GM12878 (cell line): ENCODE results near the gene TXNDC16. TPM values are rescaled to one million over a fixed set of nuclear protein-coding genes. Genes with fewer than 3 reads are reported as not detected.

Experiments used
- ATAC-seq: fragments of 200-7000 bp; cut with Tn5 transposase; 3 replicates; pipeline ENCODE4 v1.9.1; 2020; ENCODE audit warnings: mild to moderate bottlenecking, moderate library complexity
- BruUV-seq: library from RNA; stranded (reverse); fragments of 400-500 nt; replicated peaks from 2 replicates; lab custom pipeline; 2021; lab: Mats Ljungman, UMichigan
- CTCF ChIA-PET: fragments of 300-600 bp; sonication (Branson Sonifier 250); formaldehyde crosslinking; extraction: SDS; loops from one replicate; lab custom pipeline; 2021; ENCODE audit warnings: inconsistent platforms; lab: Yijun Ruan, JAX
- POLR2A ChIA-PET: fragments of 350-600 bp; formaldehyde crosslinking; extraction: SDS; loops from one replicate; lab custom pipeline; 2021; ENCODE audit warnings: inconsistent platforms; lab: Charles Lee
- RAD21 ChIA-PET: fragments of 300-600 bp; sonication (Branson Sonifier 250); formaldehyde crosslinking; loops from one replicate; lab custom pipeline; 2023; ENCODE audit warnings: antibody characterized with exemption; ENCODE audit not compliant: unreplicated experiment; lab: Charles Lee
- SMC1A ChIA-PET: fragments of 300-600 bp; sonication (Branson Sonifier 250); formaldehyde crosslinking; loops from one replicate; lab custom pipeline; 2023; ENCODE audit not compliant: unreplicated experiment, uncharacterized antibody; lab: Charles Lee
- DNase-seq: peaks from one replicate; pipeline ENCODE4 v3.0.0-alpha.2; 2011; ENCODE audit warnings: low read depth, low spot score
- FAIRE-seq: peaks from 3 replicates; lab custom pipeline; 2011; peaks lifted over from hg19 to GRCh38; lab: Jason Lieb, UNC
- H2AFZ ChIP-seq: 2 replicates; pipeline ENCODE4 v1.6.0; 2011; ENCODE audit warnings: low read depth, low read length, control low read depth; ENCODE audit not compliant: control insufficient read depth
- H3K27ac ChIP-seq: 2 replicates; pipeline ENCODE4 v1.5.1; 2011; ENCODE audit warnings: control low read depth; ENCODE audit not compliant: control insufficient read depth, insufficient read depth
- H3K27me3 ChIP-seq, 2 experiments: replicated peaks in 1 of 2; 2 replicates each; pipeline versions ENCODE4 v1.6.0 to v1.6.1; 2011; ENCODE audit warnings: low read length in 1 of 2; ENCODE audit not compliant: control insufficient read depth in 2 of 2, insufficient read depth in 2 of 2
- H3K36me3 ChIP-seq, 2 experiments: 2 replicates each; pipeline ENCODE4 v1.5.1; 2011; ENCODE audit warnings: low read length in 1 of 2; ENCODE audit not compliant: control insufficient read depth in 2 of 2, insufficient read depth in 2 of 2
- H3K4me1 ChIP-seq: 2 replicates; pipeline ENCODE4 v1.6.1; 2011; ENCODE audit warnings: mild to moderate bottlenecking, low read length, moderate library complexity, mixed read lengths; ENCODE audit not compliant: control insufficient read depth, insufficient read depth
- H3K4me2 ChIP-seq: 2 replicates; pipeline ENCODE4 v1.6.0; 2011; ENCODE audit warnings: control low read depth; ENCODE audit not compliant: control insufficient read depth, insufficient read depth
- H3K4me3 ChIP-seq: fragments of 200-600 bp; sonication (generic); 2 replicates; pipeline ENCODE4 v1.5.1; 2016
- H3K79me2 ChIP-seq: 2 replicates; pipeline ENCODE4 v1.6.0; 2011; ENCODE audit warnings: low read length; ENCODE audit not compliant: control insufficient read depth, insufficient read depth
- H3K9ac ChIP-seq: 2 replicates; pipeline ENCODE4 v1.8.0; 2011; ENCODE audit warnings: low read length, control low read depth, mixed read lengths; ENCODE audit not compliant: control insufficient read depth, insufficient read depth
- H3K9me3 ChIP-seq: replicated peaks from 3 replicates; pipeline ENCODE4 v1.5.1; 2011; ENCODE audit warnings: mild to moderate bottlenecking, low read length; ENCODE audit not compliant: control insufficient read depth, insufficient read depth
- H4K20me1 ChIP-seq: 2 replicates; pipeline ENCODE4 v1.6.0; 2011; ENCODE audit not compliant: control insufficient read depth, insufficient read depth
- CEBPB ChIP-seq, 2 experiments: fragments of 150-350 bp in 1 of 2; IDR thresholded peaks; 2 replicates each; pipeline ENCODE4 v1.6.1; 2012 to 2014; ENCODE audit warnings: low read depth in 2 of 2, low read length in 2 of 2, borderline replicate concordance in 1 of 2, inconsistent platforms in 1 of 2
- EP300 ChIP-seq, 2 experiments: fragments of 150-350 bp in 1 of 2; IDR thresholded peaks; 2 replicates each; pipeline ENCODE4 v1.6.1; 2011 to 2012; ENCODE audit warnings: low read depth in 2 of 2, low read length in 2 of 2, borderline replicate concordance in 1 of 2, improper control_type of control experiment in 1 of 2, inconsistent platforms in 1 of 2; ENCODE audit not compliant: control insufficient read depth in 1 of 2
- GATAD2B ChIP-seq: fragments of 450-650 bp; conservative IDR thresholded peaks from 2 replicates; pipeline ENCODE4 v1.6.1; 2017; ENCODE audit warnings: low read depth, mild to moderate bottlenecking, moderate library complexity
- IKZF2 ChIP-seq, 2 experiments: fragments of 450-650 bp; IDR thresholded peaks; 2 replicates each; pipeline ENCODE4 v1.6.1; 2017; ENCODE audit warnings: mild to moderate bottlenecking in 2 of 2, moderate library complexity in 2 of 2
- NBN ChIP-seq: fragments of 450-650 bp; IDR thresholded peaks from 2 replicates; pipeline ENCODE4 v1.6.1; 2016
- PML ChIP-seq: IDR thresholded peaks from 2 replicates; pipeline ENCODE4 v1.6.1; 2012; ENCODE audit warnings: low read length, inconsistent platforms
- SPI1 ChIP-seq: IDR thresholded peaks from 2 replicates; pipeline ENCODE4 v1.6.1; 2011; ENCODE audit warnings: low read depth, mild to moderate bottlenecking, low read length, moderate library complexity, borderline replicate concordance; ENCODE audit not compliant: insufficient read depth
- SREBF1 ChIP-seq: IDR thresholded peaks from 2 replicates; pipeline ENCODE4 v1.6.1; 2012; ENCODE audit warnings: mild to moderate bottlenecking, low read length
- STAT3 ChIP-seq: IDR thresholded peaks from 2 replicates; pipeline ENCODE4 v1.6.1; 2011; ENCODE audit warnings: low read depth, low read length, improper control_type of control experiment
- TCF12 ChIP-seq: IDR thresholded peaks from 2 replicates; pipeline ENCODE4 v1.6.1; 2011; ENCODE audit warnings: low read depth, mild to moderate bottlenecking, low read length
- WGBS: methylation state at CpG from one replicate; pipeline ENCODE4 v1.1.6; 2016; ENCODE audit warnings: low lambda C conversion rate; ENCODE audit not compliant: insufficient replicate concordance, insufficient coverage; ENCODE audit errors: missing lambda C conversion rate; 5-methylcytosine and 5-hydroxymethylcytosine counted together
- in situ Hi-C: fragments of 300-500 bp; cut with MboI; formaldehyde crosslinking; loops from 9 replicates; pipeline ENCODE4 v1.14.3; 2018; ENCODE audit warnings: mixed read lengths
- intact Hi-C: fragments of 100-400 bp; cut with micrococcal nuclease; formaldehyde crosslinking; loops from one replicate; pipeline ENCODE4 v1.14.2; 2022; ENCODE audit not compliant: unreplicated experiment
- polyA plus RNA-seq, 11 experiments: library from polyadenylated mRNA; depleted of rRNA in 4 of 11; unstranded in 6 of 11; stranded (reverse) in 5 of 11; fragments of >200 nt; fragmentation: Nextera tagmentation in 4 of 11; fragmentation: Illumina TruSeq in 1 of 11; extraction: Ambion mirVana in 4 of 11; extraction: Trizol in 1 of 11; gene quantifications; 1 replicate in 1 of 11; 2 replicates in 10 of 11; pipeline versions ENCODE4 v1.2.1 to v1.2.3, GENCODE V29; 2011 to 2016; ENCODE audit warnings: inconsistent platforms in 2 of 11, missing spikeins in 2 of 11, low read depth in 1 of 11
- total RNA-seq, 4 experiments: library from RNA; depleted of rRNA in 3 of 4; stranded (reverse); fragments of >200 nt in 3 of 4; fragmentation: Illumina TruSeq in 1 of 4; extraction: Trizol in 1 of 4; gene quantifications; 2 replicates each; pipeline versions ENCODE4 v1.2.1 to v1.2.3, GENCODE V29; 2013 to 2021
- TF ChIP-seq, protein P1 (sequence below): fragments of 450-650 bp; IDR thresholded peaks from 2 replicates; pipeline ENCODE4 v1.6.1; 2017; ENCODE audit warnings: mild to moderate bottlenecking, moderate library complexity
- TF ChIP-seq, protein P2 (sequence below): IDR thresholded peaks from 2 replicates; pipeline ENCODE4 v1.6.1; 2011; ENCODE audit warnings: borderline replicate concordance, low read depth, mild to moderate bottlenecking, moderate library complexity, low read length; ENCODE audit not compliant: insufficient read depth, poor library complexity, severe bottlenecking

TXNDC16 gene
- total and polyA plus RNA-seq, 10 of the 15 experiments (the other 5 are each of a cell fraction or from before 2014, with no cell fraction given), result 1.2 to 7.9 (median 5.5) TPM

DNA sequence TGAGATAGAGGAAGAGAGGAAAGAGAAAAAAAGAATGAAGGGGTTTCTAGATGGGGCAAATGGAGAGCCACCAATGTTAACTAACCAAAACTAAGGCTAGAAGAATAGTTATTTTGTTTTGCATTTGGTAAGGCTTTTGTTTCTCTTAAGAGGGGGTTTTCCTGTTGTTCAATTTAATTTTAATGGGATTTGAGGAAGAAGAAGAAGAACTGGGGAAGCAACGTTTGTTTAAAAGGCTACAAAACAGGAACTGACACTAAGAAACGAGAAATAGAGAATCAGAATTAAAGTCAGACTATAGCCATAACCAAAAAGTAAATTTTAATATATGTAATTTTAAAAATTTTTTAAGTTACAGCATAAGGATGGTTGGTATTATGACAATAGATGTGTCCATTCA is 13.7 kb downstream of the TXNDC16 start:
- RAD21 ChIA-PET, result no interaction called here
- Histone ChIP-seq H3K36me3 (no peaks in the 10 kb centered on the region; a peak in 1 of 4 replicates), H3K79me2 (no peaks in the 10 kb centered on the region), H3K4me1 (no peaks in the 10 kb centered on the region), H4K20me1 (no peaks in the 10 kb centered on the region), H3K4me2 (no peak overlapping the region), H3K27ac (no peak overlapping the region), H3K9me3 (no peaks in the 10 kb centered on the region), H3K4me3 (no peak overlapping the region), H3K9ac (no peak overlapping the region), H2AFZ (no peak overlapping the region), H3K27me3 (no peaks in the 10 kb centered on the region)
- 31% methylated on average over 2 of the region's 2 CpGs for WGBS
- FAIRE-seq, result no peak
- CTCF ChIA-PET, result interaction anchor here (1.0 kb wide), 1 partner anchor 14 kb away, joined by 4 read pairs; the partner anchor contains the start of genes GPR137C and TXNDC16
- POLR2A ChIA-PET, result no interaction called here
- intact Hi-C loops, result no loop called here
- ATAC-seq, result no peak
- in situ Hi-C loops, result no loop called here
- SMC1A ChIA-PET, result no interaction called here
- TF ChIP-seq SPI1 (peak; percentile 20; the same call in 1 of the 2 replicates), PML (no peak)
- DNase-seq, result no peak
- no TSS peak for BruUV-seq

DNA sequence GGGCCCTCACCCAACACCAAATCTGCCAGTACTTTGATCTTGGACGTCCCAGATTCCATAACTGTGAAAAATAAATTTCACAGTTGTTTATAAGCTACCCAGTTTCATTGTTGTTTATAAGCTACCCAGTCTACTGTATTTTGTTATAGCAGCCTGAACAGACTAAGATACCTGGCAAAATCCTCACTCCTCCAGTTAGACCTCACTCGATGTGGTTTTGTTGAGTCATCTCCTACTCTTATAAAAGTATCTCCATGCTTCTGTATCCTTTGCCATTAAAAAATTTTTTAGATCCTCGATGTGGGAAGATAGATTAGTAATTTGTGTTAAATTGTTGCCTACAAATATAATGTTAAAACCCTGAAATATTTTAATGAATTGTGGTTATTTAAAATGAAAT is 16.0 kb downstream of the TXNDC16 start:
- DNase-seq (no peak), ATAC-seq (no peak), FAIRE-seq (no peak)
- Histone ChIP-seq H3K4me1 (no peaks in the 10 kb centered on the region), H3K79me2 (no peaks in the 10 kb centered on the region), H3K4me2 (no peak overlapping the region), H3K9me3 (no peaks in the 10 kb centered on the region), H3K27me3 (no peaks in the 10 kb centered on the region), H3K4me3 (no peak overlapping the region), H4K20me1 (no peaks in the 10 kb centered on the region), H3K36me3 (no peaks in the 10 kb centered on the region; a peak in 1 of 4 replicates), H3K27ac (no peak overlapping the region), H3K9ac (no peak overlapping the region)
- intact Hi-C loops (no loop called here), in situ Hi-C loops (no loop called here)
- WGBS, result 93% methylated on average over 3 of the region's 3 CpGs
- ChIA-PET POLR2A (no interaction called here), CTCF (interaction anchor here (2.7 kb wide), 1 partner anchor 10 kb away, joined by 8 read pairs; no protein-coding TSS in a partner anchor)
- no TSS peak for BruUV-seq
- TF ChIP-seq, protein P1, sequence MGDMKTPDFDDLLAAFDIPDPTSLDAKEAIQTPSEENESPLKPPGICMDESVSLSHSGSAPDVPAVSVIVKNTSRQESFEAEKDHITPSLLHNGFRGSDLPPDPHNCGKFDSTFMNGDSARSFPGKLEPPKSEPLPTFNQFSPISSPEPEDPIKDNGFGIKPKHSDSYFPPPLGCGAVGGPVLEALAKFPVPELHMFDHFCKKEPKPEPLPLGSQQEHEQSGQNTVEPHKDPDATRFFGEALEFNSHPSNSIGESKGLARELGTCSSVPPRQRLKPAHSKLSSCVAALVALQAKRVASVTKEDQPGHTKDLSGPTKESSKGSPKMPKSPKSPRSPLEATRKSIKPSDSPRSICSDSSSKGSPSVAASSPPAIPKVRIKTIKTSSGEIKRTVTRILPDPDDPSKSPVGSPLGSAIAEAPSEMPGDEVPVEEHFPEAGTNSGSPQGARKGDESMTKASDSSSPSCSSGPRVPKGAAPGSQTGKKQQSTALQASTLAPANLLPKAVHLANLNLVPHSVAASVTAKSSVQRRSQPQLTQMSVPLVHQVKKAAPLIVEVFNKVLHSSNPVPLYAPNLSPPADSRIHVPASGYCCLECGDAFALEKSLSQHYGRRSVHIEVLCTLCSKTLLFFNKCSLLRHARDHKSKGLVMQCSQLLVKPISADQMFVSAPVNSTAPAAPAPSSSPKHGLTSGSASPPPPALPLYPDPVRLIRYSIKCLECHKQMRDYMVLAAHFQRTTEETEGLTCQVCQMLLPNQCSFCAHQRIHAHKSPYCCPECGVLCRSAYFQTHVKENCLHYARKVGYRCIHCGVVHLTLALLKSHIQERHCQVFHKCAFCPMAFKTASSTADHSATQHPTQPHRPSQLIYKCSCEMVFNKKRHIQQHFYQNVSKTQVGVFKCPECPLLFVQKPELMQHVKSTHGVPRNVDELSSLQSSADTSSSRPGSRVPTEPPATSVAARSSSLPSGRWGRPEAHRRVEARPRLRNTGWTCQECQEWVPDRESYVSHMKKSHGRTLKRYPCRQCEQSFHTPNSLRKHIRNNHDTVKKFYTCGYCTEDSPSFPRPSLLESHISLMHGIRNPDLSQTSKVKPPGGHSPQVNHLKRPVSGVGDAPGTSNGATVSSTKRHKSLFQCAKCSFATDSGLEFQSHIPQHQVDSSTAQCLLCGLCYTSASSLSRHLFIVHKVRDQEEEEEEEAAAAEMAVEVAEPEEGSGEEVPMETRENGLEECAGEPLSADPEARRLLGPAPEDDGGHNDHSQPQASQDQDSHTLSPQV, result no peak
- TF ChIP-seq GATAD2B (no peak), TCF12 (no peak), EP300 (IDR thresholded peaks at IDR 0.05; ENCODE audit: borderline replicate concordance in 1 of 2, control insufficient read depth in 1 of 2, low read depth in 2 of 2, low read length in 2 of 2) (no peak), CEBPB (IDR thresholded peaks at IDR 0.05; ENCODE audit: borderline replicate concordance in 1 of 2, low read depth in 2 of 2, low read length in 2 of 2) (no peak), SREBF1 (no peak), IKZF2 (IDR thresholded peaks at IDR 0.05) (no peak), NBN (no peak), STAT3 (no peak)
- TF ChIP-seq, protein P2, sequence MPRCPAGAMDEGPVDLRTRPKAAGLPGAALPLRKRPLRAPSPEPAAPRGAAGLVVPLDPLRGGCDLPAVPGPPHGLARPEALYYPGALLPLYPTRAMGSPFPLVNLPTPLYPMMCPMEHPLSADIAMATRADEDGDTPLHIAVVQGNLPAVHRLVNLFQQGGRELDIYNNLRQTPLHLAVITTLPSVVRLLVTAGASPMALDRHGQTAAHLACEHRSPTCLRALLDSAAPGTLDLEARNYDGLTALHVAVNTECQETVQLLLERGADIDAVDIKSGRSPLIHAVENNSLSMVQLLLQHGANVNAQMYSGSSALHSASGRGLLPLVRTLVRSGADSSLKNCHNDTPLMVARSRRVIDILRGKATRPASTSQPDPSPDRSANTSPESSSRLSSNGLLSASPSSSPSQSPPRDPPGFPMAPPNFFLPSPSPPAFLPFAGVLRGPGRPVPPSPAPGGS, result no peak
- TF ChIP-seq, all 136 proteins: peak for 0
- no peak overlapping the region for H2AFZ ChIP-seq
- SMC1A ChIA-PET, result interaction anchor here (3.0 kb wide), 1 partner anchor 16 kb away, joined by 10 read pairs; the partner anchor contains the start of genes GPR137C and TXNDC16
- RAD21 ChIA-PET, result no interaction called here
